NCI-H1417 treated with DMSO at 0.1 percent for 48 hours (cell line): ENCODE data around the gene RMDN2.
"Not testable (repeated sequence)": the region's sequence is repeated elsewhere in the genome, so short reads cannot be mapped to it uniquely, and the experiment has no call there.

ENCODE experiments used
- DNase-seq: peaks from one replicate; lab custom pipeline; 2025; lab: John Stamatoyannopoulos, UW

Gene RMDN2

DNA sequence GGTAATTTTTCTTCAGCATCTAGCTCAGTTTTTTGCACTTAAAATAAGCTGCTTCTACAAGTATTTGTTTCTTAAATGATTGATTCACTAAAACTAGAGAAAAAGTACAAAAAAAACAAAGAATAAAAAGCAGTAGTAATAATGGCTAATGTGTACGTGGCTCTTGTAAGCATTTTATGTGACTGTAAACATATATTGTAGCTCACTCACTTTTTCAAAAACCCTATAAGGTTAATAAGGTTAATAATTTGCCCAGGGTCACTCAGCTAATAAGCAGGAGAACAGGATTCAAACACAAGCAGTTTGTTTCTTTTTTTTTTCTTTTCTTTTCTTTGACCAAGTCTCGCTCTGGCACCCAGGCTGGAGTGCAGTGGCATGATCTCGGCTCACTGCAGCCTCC is 67.5 kb downstream of the RMDN2 start:
- no peak for DNase-seq

GRCh38 chr2:37993143-37993542 is 68.1 kb downstream of the RMDN2 start:
- DNase-seq = no peak

DNA sequence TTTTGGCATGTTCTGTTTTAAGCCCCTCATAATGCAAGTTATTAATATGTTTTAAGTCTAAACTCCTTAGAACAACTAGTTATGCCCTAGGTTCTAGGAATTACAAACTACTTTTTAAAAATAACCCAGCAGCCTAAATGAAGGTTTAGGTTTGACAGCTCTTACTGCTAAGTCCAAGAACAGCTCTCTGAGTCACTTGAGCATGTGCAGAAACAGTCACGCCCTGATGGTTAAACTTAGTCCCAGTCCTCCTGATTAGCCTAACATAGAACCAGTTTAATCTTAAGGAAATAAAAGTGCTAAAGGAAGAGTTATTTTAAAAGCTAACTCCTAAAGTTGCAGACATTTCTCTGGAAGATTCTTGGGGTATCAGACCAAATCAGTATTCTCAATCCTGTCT is 72.5 kb downstream of the RMDN2 start:
- DNase-seq = no peak

DNA sequence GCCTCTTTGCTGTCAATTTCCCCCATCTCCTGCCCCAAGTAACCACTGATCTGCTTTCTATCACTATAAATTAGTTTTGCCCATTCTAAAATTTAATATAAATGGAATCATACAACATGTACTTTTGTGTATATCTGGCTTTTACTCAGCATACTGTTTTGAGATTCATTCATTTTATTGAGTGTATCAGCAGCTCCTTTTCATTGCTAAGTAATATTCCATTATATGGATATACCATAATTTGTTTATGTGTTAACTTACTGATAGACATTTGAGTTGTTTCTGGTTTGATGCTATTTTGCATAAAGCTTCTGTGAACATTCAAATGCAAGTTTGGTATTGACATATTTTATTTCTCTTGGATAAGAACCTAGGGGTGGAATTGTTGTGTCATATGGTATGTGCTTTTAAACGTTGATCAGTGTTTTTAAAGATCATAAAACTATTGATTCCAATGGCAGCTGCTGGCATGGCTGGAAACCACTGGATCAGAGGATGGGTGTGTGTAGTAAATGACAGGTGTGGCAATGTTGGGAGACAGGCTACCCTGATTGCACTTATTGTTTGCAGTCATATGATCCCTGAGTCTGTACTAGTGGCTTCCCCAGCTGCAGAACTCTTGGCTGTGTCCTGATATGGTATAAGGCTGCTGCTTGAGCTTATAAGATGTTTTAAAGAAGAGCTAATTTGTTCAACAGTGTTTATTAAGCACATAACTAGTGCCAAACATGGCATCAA is 75.6 kb downstream of the RMDN2 start:
- DNase-seq = no peak

GRCh38 chr2:38010187-38010586 is 85.1 kb downstream of the RMDN2 start:
- DNase-seq = not testable (repeated sequence)

DNA sequence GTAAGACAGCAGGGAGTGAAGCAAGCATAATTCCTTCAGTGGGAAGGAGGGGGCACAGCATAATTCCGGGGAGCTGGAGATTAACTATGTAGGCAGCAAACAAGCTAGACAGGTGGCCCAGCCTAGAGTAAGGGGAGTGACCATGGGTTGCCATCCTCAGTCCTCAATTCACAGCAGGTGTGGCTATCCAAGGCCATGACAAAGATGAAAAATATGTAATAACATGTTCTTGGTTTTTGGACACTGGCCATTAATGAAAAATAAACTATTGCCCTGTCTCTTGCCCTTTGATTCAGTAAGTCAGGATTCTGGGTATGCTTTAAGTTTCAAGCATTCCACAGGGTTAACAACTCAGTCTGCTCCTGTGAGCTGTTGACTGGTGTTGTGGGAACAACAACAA is 85.9 kb downstream of the RMDN2 start:
- no peak for DNase-seq

DNA sequence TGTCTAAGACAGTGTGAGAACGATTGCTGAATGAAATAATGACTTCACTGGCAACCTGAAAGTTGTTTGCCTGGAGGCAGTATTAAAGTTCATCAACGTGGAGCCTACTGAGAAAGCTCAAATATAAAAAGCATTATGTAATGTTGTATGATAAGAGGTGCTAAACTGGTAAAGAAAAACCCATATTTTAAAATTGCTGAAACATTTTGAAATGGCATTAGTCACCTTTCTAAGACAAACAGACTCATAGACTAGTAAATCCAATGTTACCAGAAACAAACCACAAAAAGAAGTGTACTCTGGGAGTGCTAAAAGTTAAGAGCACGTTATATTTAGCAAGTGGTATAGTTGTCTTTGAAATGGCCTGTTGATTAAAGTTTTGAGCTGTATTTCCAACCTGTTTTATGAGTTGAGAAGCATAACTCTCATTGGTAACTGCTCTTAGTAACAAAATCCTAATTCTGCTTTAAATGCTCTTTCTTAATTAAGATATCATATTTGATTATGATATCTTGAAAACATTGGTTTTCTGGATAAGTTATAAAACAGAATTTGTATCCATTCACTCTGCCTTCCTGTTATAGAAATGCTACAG is 88.2 kb downstream of the RMDN2 start:
- no peak for DNase-seq

- DNase-seq = no peak
Measured at GRCh38 chr2:38016219-38016618, 91.1 kb downstream of the RMDN2 start.

- no peak for DNase-seq
Measured at GRCh38 chr2:38017836-38018235, 92.7 kb downstream of the RMDN2 start.

- DNase-seq = not testable (repeated sequence)
Measured at GRCh38 chr2:38020359-38021069, 95.4 kb downstream of the RMDN2 start.

GRCh38 chr2:38021589-38021988 is 96.5 kb downstream of the RMDN2 start:
- DNase-seq = no peak

DNA sequence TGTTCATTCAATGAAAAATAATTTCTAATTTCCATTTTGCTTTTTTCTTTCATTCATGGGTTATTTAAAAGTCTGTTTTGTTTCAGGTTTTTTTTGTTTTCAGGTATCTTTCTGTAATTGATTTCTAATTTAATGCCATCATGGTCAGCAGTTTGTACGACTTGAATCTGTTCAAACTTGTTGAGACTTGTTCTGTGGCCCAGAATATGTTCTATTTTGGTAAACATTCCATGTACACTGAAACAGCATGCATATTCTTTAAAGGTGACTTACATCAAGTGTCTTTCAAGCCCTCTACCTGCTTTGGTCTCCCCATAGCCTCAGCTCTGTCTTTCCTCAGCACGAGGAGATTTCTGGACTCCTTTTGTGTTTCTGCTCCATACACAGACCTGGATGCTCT is 101.8 kb downstream of the RMDN2 start:
- no peak for DNase-seq

DNA sequence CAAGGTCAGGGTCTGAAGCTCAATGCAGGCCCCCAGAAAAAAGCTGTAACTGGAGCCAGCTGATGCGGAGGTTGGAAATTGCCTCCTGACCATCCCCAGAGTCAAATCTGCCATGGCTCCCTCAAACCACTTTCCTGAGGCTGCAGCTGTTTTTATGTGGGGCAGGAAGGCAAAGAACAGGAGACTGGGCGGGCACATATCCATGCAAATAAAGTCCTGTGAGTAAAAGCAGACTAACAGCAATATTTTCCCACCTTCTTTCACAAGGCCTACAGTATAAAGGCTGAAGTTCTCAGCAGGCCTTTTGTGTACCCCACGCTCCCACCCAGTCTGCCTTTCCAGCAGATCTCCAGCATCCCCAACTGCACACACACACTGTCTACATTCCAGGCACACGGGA is 103.7 kb downstream of the RMDN2 start:
- no peak for DNase-seq

- DNase-seq = no peak
Measured at GRCh38 chr2:38029512-38029911, 104.4 kb downstream of the RMDN2 start.

GRCh38 chr2:38030635-38031355 is 105.7 kb downstream of the RMDN2 start:
- DNase-seq = no peak

DNA sequence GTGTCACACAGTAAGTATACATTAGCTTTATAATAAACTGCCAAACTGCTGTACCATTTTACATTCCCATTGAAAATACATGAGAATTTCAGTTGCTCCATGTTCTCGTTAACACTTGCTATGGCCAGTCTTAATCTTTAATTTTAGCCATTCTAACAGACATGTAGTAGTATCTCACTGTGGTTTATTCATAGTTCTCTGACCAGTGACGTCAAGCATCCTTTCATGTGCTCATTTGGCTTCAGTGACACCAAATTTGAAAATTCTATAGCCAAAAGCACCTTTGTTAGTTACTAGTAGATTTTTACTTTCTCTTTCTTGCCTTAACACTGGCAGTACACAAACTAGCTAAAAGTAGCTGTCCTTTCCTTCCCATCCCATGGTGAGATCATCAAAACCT is 107.9 kb downstream of the RMDN2 start:
- DNase-seq = no peak

DNA sequence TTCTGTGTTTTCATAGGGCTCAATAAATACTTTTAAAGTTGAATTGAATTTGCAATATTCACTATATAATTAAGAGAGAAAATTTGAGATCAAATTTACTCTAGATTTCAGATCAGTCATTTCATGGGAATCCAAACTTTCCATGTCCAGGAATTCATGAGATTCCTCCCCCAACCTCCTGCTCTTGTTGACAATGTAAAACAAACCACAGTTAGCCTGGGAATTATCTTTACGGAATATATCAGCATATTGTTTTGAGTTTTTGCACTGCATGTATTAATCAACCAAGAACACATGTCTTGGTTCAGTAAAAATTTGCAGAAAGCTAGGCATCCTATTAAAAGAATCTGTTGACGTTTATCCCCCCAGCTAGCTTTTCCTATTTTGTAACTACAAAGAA is 108.6 kb downstream of the RMDN2 start:
- DNase-seq = no peak

- no peak for DNase-seq
Measured at GRCh38 chr2:38035968-38036367, 110.9 kb downstream of the RMDN2 start.

DNA sequence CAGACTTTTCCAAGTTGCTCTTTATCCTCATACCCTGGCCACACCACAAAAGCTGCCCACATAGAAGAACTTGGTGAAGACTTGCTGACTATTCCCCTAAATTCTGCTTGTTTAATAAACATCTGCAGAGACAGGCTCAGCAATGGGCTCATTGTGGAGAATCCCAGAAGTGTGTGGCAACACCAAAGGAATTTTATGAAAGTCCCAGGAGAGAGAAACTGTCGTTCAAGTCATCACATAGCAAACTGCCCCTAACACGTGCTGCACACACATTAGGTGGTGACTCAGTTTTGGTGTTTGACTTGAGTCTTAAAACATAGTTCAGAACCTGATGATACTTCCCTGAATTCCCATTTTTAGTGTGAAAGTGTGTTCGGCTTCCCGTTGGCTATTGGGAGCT is 112.2 kb downstream of the RMDN2 start:
- no peak for DNase-seq

DNA sequence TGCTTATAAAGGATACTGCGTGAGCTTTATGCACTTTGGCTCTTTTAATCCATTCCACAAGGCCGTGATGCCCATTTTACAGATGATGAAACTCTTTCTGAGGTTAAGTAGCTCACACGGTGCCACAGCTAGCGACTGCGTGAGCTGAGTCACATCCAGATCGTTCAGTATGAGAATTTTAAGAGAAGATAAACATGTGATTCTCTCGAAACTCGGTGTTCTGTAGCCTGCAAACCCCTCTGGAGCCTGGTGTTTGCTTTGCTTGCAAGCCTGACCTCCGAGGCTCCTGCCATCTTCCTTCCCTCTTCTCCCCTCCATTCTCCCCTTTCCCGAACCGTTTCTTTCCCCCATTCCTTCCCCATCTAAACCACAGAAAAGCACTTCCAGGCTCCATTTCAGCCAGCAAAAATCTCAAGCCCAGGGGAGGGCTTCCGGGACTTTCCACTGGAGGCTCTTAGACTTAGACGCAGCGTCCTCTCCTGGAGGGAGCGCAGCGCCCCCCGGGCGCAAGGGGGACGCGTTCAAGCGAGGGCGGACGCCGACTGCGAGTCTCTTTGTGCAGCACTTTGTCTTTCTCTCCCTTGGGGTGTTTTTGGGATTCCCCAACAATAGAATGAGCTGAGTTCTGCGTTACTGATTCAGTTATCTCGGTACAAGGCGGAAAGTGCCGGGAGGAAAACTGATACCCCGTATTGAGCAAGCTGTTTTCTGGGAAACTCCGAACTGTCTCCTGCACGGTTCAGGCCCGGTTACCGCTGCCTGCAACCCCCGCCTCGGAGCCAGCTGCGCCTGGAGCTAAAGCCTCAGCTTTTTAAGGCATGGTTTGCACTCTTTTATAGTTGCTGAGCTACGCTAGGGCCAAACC is 112.9 kb downstream of the RMDN2 start:
- no peak for DNase-seq

DNA sequence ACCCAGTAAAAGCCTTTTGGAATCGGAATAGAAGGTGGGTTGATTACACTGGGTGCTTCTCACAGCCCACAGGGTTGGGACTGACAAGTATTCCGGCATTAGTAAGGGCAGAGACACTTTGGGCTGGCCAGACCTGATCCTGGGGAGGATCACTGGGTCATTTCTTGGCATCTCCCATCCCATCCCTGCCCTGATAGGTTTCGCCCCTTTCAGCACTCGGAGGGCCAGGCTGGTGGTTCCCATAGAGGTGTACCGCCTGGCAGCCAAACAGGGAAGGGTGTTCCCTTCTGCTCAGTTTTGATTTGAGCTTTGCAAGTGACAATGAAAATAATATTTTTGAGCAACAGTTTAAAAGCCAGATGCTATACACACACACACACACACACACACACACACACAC is 113.6 kb downstream of the RMDN2 start:
- DNase-seq = no peak
